Naive thymus-derived CD4-positive, alpha-beta T cell (primary cell): ENCODE data around the gene TDO2. TPM values are rescaled to one million over a fixed set of nuclear protein-coding genes. Genes with fewer than 3 reads are reported as not detected.

Source experiments
- ATAC-seq: fragments of 150-1000 bp; cut with Tn5 transposase; 2 replicates; pipeline ENCODE4 v1.10.0; 2021; ENCODE audit warnings: mild to moderate bottlenecking, moderate library complexity
- CTCF ChIA-PET: fragments of 350-600 bp; sonication (Branson Sonifier 250); formaldehyde crosslinking; loops from one replicate; lab custom pipeline; 2021; ENCODE audit warnings: antibody characterized with exemption; lab: Charles Lee
- POLR2A ChIA-PET: fragments of 350-600 bp; sonication (Branson Sonifier 250); formaldehyde crosslinking; loops from one replicate; lab custom pipeline; 2021; ENCODE audit warnings: antibody characterized with exemption, inconsistent platforms; lab: Charles Lee
- DNase-seq, 9 donors: peaks; one replicate each; pipeline versions ENCODE4 v3.0.0 to v3.0.0-alpha.2; 2020 to 2022; ENCODE audit warnings: mixed read lengths in 1 of 9
- H3K27ac ChIP-seq: one replicate; pipeline ENCODE4 v1.7.0; 2013; ENCODE audit warnings: mild to moderate bottlenecking, low read depth, low read length, moderate library complexity
- H3K27me3 ChIP-seq, 2 donors: one replicate each; pipeline ENCODE4 v1.7.0; 2013; ENCODE audit warnings: low read length in 2 of 2, mild to moderate bottlenecking in 2 of 2, moderate library complexity in 2 of 2; ENCODE audit not compliant: control insufficient read depth in 2 of 2, insufficient read depth in 2 of 2
- H3K36me3 ChIP-seq, 3 experiments: 1 replicate in 2 of 3; 2 replicates in 1 of 3; pipeline ENCODE4 v1.7.0; 2013; ENCODE audit warnings: low read length in 3 of 3, mild to moderate bottlenecking in 3 of 3, moderate library complexity in 1 of 3; ENCODE audit not compliant: insufficient read depth in 3 of 3, control insufficient read depth in 2 of 3
- H3K4me1 ChIP-seq, 2 donors: one replicate each; pipeline ENCODE4 v1.7.0; 2013; ENCODE audit warnings: low read length in 2 of 2, mild to moderate bottlenecking in 2 of 2, moderate library complexity in 1 of 2; ENCODE audit not compliant: control insufficient read depth in 2 of 2, insufficient read depth in 2 of 2
- H3K4me3 ChIP-seq: 2 replicates; pipeline ENCODE4 v1.7.0; 2013; ENCODE audit warnings: mild to moderate bottlenecking, low read length
- H3K9me3 ChIP-seq, 3 experiments: 1 replicate in 2 of 3; 2 replicates in 1 of 3; pipeline ENCODE4 v1.7.0; 2013; ENCODE audit warnings: low read length in 3 of 3; ENCODE audit not compliant: control insufficient read depth in 2 of 3
- H3K27ac Mint-ChIP-seq, 9 donors: one replicate each; pipeline ENCODE4 v1.8.0; 2020 to 2022; ENCODE audit warnings: mixed read lengths in 9 of 9, mild to moderate bottlenecking in 8 of 9, moderate library complexity in 5 of 9, inconsistent platforms in 2 of 9
- H3K27me3 Mint-ChIP-seq, 5 donors: one replicate each; pipeline ENCODE4 v1.8.0; 2021 to 2022; ENCODE audit warnings: mixed read lengths in 5 of 5, mild to moderate bottlenecking in 1 of 5
- H3K36me3 Mint-ChIP-seq, 5 donors: one replicate each; pipeline ENCODE4 v1.8.0; 2020 to 2022; ENCODE audit warnings: mixed read lengths in 5 of 5, mild to moderate bottlenecking in 3 of 5, inconsistent platforms in 1 of 5
- H3K4me1 Mint-ChIP-seq, 7 donors: one replicate each; pipeline ENCODE4 v1.8.0; 2020 to 2022; ENCODE audit warnings: mixed read lengths in 7 of 7, mild to moderate bottlenecking in 3 of 7, inconsistent platforms in 1 of 7
- H3K4me3 Mint-ChIP-seq, 10 donors: one replicate each; pipeline ENCODE4 v1.8.0; 2020 to 2022; ENCODE audit warnings: mild to moderate bottlenecking in 10 of 10, mixed read lengths in 10 of 10, moderate library complexity in 6 of 10, inconsistent platforms in 2 of 10
- H3K9me3 Mint-ChIP-seq, 11 donors: one replicate each; pipeline ENCODE4 v1.8.0; 2020 to 2022; ENCODE audit warnings: mixed read lengths in 11 of 11, mild to moderate bottlenecking in 4 of 11, inconsistent platforms in 1 of 11, moderate library complexity in 1 of 11
- intact Hi-C, 2 donors: fragments of 100-400 bp; cut with micrococcal nuclease; formaldehyde crosslinking; loops; one replicate each; pipeline ENCODE4 v1.15.1; 2023
- polyA plus RNA-seq, 2 donors: library from polyadenylated mRNA; unstranded; fragments of 300-500 nt; fragmentation: Illumina TruSeq; gene quantifications; one replicate each; pipeline ENCODE4 v1.2.3, GENCODE V29; 2021
- total RNA-seq, 6 experiments: library from RNA in 5 of 6; stranded (reverse) in 5 of 6; gene quantifications; 1 replicate in 5 of 6; 2 replicates in 1 of 6; pipeline ENCODE4 v1.2.3 and lab custom pipeline; 2021 to 2026

The TDO2 gene
- total and polyA plus RNA-seq, 7 experiments from 2014 or later = not detected

- ChIA-PET CTCF (no interaction called here), POLR2A (no interaction called here)
- no peak for DNase-seq
- H3K36me3 Mint-ChIP-seq = no peaks in the 10 kb centered on the region
- Histone ChIP-seq H3K27ac (no peak overlapping the region), H3K36me3 (no peaks in the 10 kb centered on the region), H3K4me1 (no peaks in the 10 kb centered on the region), H3K9me3 (no peaks in the 10 kb centered on the region), H3K27me3 (no peaks in the 10 kb centered on the region), H3K4me3 (no peak overlapping the region)
- H3K4me1 Mint-ChIP-seq = no peaks in the 10 kb centered on the region
- intact Hi-C loops = no loop called here
- H3K4me3 Mint-ChIP-seq = no peak overlapping the region
- peaks cover 0 to 22% (median 7%) of the 10 kb centered on the region in 5 donors for H3K27me3 Mint-ChIP-seq
- H3K9me3 Mint-ChIP-seq = peaks cover 0 to 18% (median 3%) of the 10 kb centered on the region in 11 donors
- no peak for ATAC-seq
- H3K27ac Mint-ChIP-seq = no peak overlapping the region
Measured at GRCh38 chr4:155879767-155880166, 23.7 kb upstream of the TDO2 start.

- Mint-ChIP-seq H3K27me3 (peaks cover 0 to 22% (median 11%) of the 10 kb centered on the region in 5 donors), H3K9me3 (peaks cover 0 to 7% (median 3%) of the 10 kb centered on the region in 11 donors), H3K36me3 (no peaks in the 10 kb centered on the region), H3K4me1 (no peaks in the 10 kb centered on the region), H3K27ac (no peak overlapping the region), H3K4me3 (no peak overlapping the region)
- CTCF ChIA-PET = no interaction called here
- Histone ChIP-seq H3K36me3 (no peaks in the 10 kb centered on the region), H3K27me3 (no peaks in the 10 kb centered on the region), H3K4me3 (no peak overlapping the region), H3K27ac (no peak overlapping the region), H3K9me3 (no peaks in the 10 kb centered on the region), H3K4me1 (no peaks in the 10 kb centered on the region)
- intact Hi-C loops = no loop called here
- POLR2A ChIA-PET = no interaction called here
- DNase-seq (no peak), ATAC-seq (no peak)
Measured at GRCh38 chr4:155881555-155881954, 21.9 kb upstream of the TDO2 start.

- H3K27me3 ChIP-seq = no peaks in the 10 kb centered on the region
- peaks cover 0 to 5% (median 0%) of the 10 kb centered on the region in 11 donors for H3K9me3 Mint-ChIP-seq
- peaks cover 0 to 26% (median 10%) of the 10 kb centered on the region in 5 donors for H3K27me3 Mint-ChIP-seq
- DNase-seq = no peak
- H3K4me3 ChIP-seq = no peak overlapping the region
- intact Hi-C loops = no loop called here
- H3K4me3 Mint-ChIP-seq = no peak overlapping the region
- H3K27ac Mint-ChIP-seq = no peak overlapping the region
- no peak overlapping the region for H3K27ac ChIP-seq
- no peaks in the 10 kb centered on the region for H3K4me1 ChIP-seq
- no peaks in the 10 kb centered on the region for H3K9me3 ChIP-seq
- no peaks in the 10 kb centered on the region for H3K36me3 Mint-ChIP-seq
- ChIA-PET CTCF (no interaction called here), POLR2A (no interaction called here)
- ATAC-seq = no peak
- H3K4me1 Mint-ChIP-seq = no peaks in the 10 kb centered on the region
- no peaks in the 10 kb centered on the region for H3K36me3 ChIP-seq
Measured at GRCh38 chr4:155883895-155884294, 19.6 kb upstream of the TDO2 start.

DNA sequence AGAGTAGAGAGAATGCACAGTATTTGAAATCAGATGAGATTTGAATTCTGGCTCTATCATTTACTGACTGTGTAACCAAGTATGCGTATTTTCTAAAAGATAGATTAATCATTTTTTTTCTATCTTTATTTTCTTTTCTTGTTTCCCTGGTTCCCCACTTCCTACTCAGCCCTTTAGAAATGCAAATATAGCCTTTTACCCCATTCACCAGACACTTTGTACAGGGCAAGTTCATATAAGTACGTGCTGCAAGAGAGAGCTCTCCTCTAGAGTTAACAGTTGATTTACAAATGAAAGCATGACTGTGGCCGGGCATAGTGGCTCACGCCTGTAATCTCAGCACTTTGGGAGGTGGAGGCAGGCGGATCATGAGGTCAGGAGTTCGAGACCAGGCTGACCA, 17.8 kb upstream of the TDO2 start:
- Histone ChIP-seq H3K9me3 (no peaks in the 10 kb centered on the region), H3K4me1 (no peaks in the 10 kb centered on the region), H3K4me3 (no peak overlapping the region), H3K36me3 (no peaks in the 10 kb centered on the region), H3K27me3 (no peaks in the 10 kb centered on the region), H3K27ac (no peak overlapping the region)
- ATAC-seq (no peak), DNase-seq (no peak)
- CTCF ChIA-PET = no interaction called here
- Mint-ChIP-seq H3K4me1 (no peaks in the 10 kb centered on the region), H3K36me3 (no peaks in the 10 kb centered on the region), H3K27me3 (peaks cover 0 to 36% (median 17%) of the 10 kb centered on the region in 5 donors), H3K27ac (no peak overlapping the region), H3K4me3 (no peak overlapping the region), H3K9me3 (peaks cover 0 to 5% (median 0%) of the 10 kb centered on the region in 11 donors)
- POLR2A ChIA-PET = no interaction called here
- intact Hi-C loops = no loop called here

- ChIA-PET CTCF (no interaction called here), POLR2A (no interaction called here)
- peaks cover 0 to 12% (median 4%) of the 10 kb centered on the region in 11 donors for H3K9me3 Mint-ChIP-seq
- H3K4me1 Mint-ChIP-seq = no peaks in the 10 kb centered on the region
- intact Hi-C loops = no loop called here
- no peak overlapping the region for H3K4me3 Mint-ChIP-seq
- H3K27me3 Mint-ChIP-seq = peaks cover 0 to 50% (median 23%) of the 10 kb centered on the region in 5 donors
- H3K36me3 ChIP-seq = no peaks in the 10 kb centered on the region
- H3K27ac Mint-ChIP-seq = no peak overlapping the region
- no peak for DNase-seq
- H3K4me3 ChIP-seq = no peak overlapping the region
- no peaks in the 10 kb centered on the region for H3K27me3 ChIP-seq
- H3K4me1 ChIP-seq = no peaks in the 10 kb centered on the region
- H3K27ac ChIP-seq = no peak overlapping the region
- H3K9me3 ChIP-seq = no peaks in the 10 kb centered on the region
- peaks cover 0 to under 1% (median 0%) of the 10 kb centered on the region in 5 donors for H3K36me3 Mint-ChIP-seq
- ATAC-seq = no peak
Measured at GRCh38 chr4:155887045-155887444, 16.5 kb upstream of the TDO2 start.

GRCh38 chr4:155887847-155888570, 15.5 kb upstream of the TDO2 start:
- ChIA-PET CTCF (no interaction called here), POLR2A (no interaction called here)
- ATAC-seq (no peak), DNase-seq (no peak)
- H3K27me3 Mint-ChIP-seq = peaks cover 0 to 51% (median 28%) of the 10 kb centered on the region in 5 donors
- H3K9me3 ChIP-seq = no peaks in the 10 kb centered on the region
- H3K9me3 Mint-ChIP-seq = peaks cover 0 to 20% (median 4%) of the 10 kb centered on the region in 11 donors
- H3K4me1 Mint-ChIP-seq = no peaks in the 10 kb centered on the region
- H3K4me3 Mint-ChIP-seq = no peak overlapping the region
- intact Hi-C loops = no loop called here
- no peak overlapping the region for H3K27ac Mint-ChIP-seq
- H3K36me3 Mint-ChIP-seq = peaks cover 0 to 7% (median 0%) of the 10 kb centered on the region in 5 donors
- no peak overlapping the region for H3K27ac ChIP-seq
- no peaks in the 10 kb centered on the region for H3K36me3 ChIP-seq
- H3K27me3 ChIP-seq = no peaks in the 10 kb centered on the region
- no peak overlapping the region for H3K4me3 ChIP-seq
- H3K4me1 ChIP-seq = no peaks in the 10 kb centered on the region
